GM18858 (cell line): ENCODE results near the gene RUVBL2.

Source experiments
- ATAC-seq: cut with Tn5 transposase; IDR thresholded peaks from one replicate; pipeline ENCODE4 v1.9.1; 2021; ENCODE audit not compliant: unreplicated experiment

RUVBL2 gene

DNA sequence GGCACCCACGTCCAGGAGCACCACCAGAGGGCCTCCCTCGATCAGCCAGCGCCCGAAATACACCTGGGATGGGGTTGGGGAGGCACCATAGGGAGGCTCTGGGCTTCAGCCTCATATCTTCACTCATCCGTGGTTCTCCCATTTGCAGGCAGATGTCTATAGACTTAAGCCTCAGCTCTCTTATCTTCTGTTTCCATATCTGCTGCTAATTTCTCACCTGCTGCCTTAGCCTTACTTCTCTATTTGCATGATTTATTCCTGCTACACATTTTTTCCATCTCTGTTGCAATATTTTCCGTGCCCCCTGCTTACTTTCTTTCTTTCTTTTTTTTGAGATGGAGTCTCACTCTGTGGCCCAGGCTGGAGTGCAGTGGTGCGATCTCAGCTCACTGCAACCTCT lies 6.4 kb upstream of the RUVBL2 start:
- ATAC-seq, result no peak

DNA sequence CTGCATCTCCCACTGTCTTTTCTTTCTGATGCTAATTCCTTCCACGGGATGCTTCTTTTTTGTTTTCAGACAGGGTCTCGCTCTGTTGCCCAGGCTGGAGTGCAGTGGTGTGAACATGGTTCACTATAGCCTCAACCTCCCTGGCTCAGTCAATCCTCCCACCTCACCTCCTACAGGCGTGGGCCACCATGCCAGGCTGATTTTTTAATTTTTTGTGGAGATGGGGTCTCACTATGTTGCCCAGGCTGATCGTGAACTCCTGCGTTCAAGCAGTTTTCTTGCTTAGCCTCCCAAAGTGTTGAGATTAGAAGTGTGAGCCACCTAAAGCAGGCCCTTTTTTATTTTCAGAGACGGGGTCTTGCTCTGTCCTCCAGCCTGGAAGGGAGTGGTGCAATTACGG lies 5.4 kb upstream of the RUVBL2 start:
- ATAC-seq, result no peak

DNA sequence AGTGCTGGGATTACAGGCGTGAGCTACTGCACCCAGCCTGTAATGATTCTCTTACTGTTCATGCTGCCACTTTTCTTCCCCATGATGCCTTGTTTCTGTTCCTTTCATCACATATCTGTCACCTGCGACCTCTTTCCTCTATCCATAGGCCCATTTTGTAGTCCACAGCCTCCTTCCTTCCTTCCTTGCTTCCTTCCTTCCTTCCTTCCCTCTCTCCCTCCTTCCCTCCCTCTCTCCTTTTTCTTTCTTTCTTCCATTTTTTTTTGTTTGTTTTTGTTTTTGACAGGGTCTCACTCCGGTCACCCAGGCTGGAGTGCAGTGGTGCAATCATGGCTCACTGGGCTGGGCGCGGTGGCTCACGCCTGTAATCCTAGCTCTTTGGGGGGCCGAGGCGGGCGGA lies 4.8 kb upstream of the RUVBL2 start:
- ATAC-seq, result no peak

DNA sequence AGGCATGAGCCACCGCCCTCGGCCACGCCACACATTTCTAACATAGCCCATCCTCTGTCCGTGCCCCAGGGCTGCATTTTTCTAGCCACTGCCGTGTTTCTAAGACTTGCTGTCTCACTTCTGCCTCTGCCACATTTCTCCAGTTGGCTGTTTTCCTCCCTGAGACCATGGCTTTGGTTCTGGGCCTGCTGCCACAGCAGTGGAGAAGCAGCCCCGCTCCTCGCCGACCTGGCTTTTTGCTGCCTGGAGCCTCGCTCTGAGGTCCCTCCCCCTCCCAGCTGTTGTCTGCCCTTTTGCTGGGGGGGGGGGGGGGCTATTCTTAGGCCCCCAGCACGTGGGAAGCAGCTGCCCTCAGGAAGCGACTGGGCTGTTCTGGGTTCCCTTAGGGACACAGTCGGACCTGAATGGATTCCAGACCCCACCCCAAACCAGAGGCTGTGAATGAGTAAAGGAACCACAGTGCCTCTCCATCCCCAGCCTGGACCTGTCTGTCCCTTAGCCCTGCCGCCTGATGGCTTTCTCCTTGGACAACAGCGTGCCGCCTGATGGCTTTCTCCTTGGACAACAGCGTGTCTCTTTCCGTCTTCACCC lies 3.9 kb upstream of the RUVBL2 start:
- no peak for ATAC-seq

DNA sequence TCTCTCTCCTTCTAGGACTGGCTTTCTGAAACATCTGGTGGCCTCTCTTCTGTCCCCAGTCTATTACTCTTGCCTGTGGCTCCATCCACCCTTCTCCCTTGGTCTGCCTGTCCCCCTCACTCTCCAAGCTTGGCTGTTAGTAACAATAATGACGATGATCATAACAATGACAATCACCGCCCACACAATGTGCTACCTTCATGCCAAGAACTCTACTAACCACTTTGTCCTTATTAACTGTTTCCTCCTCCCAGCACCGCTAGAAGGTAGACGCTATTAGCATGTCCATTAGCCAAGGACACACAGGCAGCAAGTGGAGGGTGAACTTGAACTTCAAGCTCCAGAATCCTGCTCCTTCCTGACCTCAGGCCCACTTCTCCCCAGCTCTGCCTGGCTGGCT lies 3.3 kb upstream of the RUVBL2 start:
- ATAC-seq, result no peak

DNA sequence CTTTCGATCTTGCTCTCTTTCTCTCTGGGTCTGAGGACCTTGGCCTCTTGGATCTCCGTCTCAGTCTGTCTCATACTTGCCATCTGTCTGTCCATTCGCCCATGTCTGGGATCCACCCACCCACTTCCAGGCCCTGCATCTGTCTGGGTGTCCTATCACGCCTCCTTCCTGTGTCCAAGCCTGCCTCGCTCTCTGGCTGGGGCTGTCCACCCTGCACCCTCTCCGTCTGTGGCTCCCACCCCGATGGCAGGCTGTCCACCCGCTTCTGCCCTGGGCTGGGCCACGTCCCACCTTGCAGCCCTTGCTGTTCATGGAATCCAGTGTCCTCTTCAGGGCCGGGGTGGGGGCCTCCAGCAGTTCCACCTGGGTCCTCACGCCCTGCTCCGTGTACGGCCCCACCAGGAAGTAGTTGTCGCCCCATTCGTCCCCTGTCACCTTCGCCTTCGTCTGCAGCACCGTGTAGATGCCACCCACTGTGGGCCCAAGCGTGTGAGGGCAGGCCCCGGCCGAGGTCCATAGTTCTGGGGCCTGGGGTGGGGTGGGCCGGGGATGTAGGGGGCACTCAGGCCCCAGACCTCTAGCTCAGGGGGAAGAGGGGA lies 2.6 kb upstream of the RUVBL2 start:
- ATAC-seq, result no peak

DNA sequence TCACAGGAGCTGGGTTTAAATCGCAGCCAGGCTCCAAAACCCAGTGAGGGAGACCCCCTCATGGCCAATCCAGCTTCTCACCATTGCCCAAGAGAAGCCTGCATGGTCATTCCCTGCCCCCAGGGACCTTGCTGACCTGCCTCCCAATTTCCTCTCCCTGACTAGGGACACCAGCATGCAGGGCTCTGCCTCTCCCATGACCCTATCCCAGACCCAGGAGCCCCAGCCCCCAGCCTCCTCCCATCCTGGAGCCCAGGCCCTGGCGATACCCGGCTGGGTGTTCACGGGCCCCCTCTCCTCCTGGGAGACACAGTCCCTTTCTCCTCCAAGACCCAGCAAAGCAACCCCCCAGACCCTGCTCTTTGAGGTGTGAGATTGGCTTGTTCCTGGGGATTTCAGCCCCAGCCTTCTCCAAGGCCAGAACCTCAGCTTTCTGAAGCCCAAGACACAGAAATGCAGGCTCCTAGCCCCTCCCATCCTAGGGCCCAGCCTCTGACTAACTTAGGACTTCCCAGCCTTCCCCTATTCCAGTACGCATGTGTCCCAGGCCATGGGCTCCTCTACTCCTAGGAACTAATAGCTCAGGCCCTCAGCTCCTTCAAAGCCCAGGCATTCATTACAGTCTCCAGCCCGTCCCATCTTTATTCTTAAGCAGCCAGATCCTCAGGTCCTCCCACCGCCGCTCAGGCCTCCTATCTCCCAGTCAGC lies 1.7 kb upstream of the RUVBL2 start:
- no peak for ATAC-seq

DNA sequence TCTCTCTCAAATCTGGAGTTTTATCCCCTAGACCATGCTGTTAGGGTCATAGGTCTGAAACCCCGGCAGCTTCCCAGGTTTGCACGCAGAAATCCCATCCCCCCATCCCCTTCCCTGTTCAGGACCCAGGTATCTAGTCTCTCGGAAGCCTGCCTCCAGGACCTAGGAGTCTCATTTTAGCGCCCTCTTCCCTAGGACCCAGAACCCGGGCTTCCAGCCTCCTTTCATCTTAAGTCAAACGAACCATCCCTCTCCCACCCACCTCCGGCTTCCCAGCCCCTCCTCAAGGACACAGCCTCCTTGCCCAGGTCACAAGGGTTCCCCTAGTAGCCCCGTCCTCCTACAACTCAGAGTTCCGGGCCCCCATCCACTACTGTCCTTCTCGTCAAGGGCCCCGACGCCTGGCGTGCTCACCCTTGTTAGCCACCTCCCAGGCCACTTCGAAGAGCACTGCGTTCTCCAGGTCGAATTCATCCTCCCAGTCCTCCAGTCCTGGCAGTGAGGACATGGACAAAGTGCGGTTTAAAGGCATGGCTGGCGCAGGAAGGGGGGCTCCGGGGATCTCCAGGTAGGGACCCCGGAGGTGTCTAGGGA lies 1.0 kb upstream of the RUVBL2 start:
- no peak for ATAC-seq

DNA sequence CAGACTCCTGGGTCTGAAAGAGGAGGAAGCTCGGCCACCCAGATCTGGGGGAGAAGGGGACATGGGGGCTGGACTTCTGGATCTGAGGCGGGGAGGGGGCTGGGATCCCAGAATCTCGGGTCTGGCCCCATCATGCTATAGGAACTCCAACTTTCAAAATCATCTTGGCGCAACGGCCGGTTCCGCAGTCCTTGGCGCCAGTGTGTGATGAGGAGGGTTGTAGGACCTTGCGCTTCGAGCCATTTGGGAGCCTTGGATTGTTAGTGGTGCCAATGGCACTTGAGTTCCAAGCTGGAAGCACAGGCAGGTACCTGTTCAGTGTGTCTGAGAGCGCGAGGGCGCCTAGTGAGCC lies 324 bp downstream of the RUVBL2 start:
- no peak for ATAC-seq

DNA sequence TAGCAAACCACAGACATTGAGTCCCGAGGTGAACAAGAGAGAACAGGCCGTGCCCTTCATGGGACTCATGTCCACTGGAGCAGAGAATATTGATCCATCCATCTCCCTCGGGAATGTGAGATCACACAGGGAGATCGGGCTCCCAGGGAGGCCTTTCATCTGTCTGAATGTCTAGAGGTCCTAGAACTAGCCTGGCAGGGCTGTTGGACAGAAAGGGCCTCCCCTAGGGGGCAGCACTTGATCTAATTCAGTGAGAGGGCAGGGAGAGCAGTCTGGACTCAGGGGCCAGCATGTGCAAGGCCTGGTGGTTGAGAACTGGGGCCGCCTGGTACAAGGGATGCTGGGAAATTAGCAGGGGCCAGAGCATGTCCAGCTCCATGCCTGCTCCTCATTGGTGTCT lies 4.3 kb downstream of the RUVBL2 start:
- ATAC-seq, result no peak

DNA sequence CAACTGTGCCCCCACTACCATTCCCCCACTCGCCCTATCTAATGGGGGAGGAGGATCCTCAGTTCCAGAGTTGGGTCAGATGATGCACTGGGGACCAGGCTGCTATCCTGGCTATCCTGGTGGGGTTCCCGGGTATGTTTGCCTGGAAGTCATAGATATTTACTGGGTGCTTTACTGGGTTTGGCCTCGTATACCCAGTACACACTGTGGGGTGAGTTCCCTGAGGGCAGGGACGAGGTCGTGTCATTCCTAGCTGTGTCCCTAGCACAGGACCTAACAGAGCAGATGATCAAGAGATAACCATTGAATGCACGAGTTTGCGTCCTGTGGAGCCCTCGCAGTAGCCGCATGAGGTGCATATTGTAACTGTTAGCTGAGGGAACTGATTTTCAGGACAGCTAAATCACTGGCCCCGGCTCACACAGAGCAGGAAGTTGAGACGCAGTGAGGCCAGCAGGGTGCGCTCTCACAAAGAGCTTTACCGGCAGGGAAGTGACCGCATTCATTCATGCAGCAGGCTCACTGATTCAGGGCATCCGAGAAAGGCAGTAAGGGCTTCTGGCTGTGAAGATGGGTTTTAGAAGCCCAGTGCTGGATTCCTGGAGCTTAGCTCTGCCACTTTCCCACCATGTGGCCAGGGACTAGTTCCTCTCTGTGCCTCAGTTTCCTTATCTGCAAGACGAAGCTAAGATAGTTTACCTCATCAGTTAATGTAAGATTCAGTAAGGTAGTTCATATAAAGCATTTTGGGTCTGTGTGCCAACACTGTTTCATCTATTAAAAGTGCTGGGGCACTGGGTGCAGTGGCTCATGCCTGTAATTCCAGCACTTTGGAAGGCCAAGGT lies 6.0 kb downstream of the RUVBL2 start:
- no peak for ATAC-seq

DNA sequence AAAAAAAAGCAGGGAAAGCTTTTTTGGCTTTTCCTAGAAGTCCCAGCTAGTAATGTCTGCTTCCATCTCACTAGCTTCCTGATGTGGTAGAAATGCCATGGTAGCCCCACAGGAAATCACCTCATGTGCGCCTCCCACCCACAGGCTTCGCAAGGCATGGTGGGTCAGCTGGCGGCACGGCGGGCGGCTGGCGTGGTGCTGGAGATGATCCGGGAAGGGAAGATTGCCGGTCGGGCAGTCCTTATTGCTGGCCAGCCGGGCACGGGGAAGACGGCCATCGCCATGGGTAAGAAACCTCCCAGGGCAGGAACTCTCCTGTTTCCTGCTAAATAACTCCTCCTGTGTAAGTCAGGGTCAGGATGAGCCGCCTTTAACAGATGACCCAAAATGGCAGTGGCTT lies 10.4 kb downstream of the RUVBL2 start:
- no peak for ATAC-seq

DNA sequence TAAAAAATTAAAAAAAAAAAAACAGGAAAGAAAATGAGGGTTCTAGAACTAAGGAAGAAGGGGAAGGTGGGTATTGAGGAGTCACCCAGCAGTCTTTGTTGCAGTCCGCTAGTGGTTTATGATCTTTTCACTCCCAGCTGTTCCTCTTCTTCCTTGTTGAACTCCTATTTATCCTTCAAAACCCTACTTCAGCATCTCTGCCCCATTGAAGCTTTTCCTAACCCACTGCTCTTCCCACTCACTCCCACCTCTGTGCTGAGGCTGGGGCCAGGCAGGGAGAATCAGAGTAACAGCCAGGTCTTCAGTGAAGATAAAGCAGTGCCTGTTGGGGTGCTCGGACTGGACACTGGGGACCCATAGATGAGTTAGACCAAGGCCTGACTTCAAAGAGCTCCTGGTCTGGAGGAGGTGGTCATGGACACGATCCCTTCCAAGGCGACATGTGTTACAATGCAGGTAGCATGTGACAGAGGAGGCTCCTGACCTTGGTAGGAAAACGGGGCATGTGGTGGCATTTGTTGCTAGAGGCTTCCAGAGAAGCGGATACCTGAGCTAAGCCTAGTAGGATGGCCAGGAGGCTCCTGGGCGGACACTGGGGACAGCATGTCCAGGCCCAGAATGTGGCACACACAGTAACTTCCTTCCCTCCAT lies 11.4 kb downstream of the RUVBL2 start:
- ATAC-seq, result no peak

DNA sequence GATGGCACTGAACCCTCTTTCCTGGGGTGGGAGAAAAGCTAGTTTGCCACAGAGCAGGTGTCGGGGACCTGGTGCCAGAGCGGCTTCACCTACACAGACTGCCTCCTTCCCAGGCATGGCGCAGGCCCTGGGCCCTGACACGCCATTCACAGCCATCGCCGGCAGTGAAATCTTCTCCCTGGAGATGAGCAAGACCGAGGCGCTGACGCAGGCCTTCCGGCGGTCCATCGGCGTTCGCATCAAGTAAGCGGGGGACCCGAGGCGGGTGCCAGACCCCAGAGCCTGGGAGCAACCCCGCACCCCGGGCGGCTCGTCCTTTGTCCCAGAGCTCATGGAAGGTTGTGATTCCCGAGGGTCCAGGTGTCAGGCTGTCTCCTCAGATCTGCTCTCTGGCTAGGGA lies 13.2 kb downstream of the RUVBL2 start:
- ATAC-seq, result no peak

DNA sequence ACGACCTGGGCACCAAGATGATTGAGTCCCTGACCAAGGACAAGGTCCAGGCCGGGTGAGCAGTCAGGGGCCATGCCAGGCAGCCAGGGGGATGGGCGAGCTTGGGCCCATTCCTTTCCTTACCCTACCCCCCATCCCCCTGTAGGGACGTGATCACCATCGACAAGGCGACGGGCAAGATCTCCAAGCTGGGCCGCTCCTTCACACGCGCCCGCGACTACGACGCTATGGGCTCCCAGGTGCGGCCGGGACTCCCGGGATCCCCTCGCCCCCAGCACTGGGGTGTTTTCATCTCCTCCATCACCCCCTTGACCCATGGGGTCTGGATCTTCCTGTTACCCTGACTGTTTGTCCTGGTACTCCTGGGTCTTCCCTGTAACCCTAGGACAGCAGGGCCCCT lies 16.1 kb downstream of the RUVBL2 start:
- ATAC-seq, result no peak

DNA sequence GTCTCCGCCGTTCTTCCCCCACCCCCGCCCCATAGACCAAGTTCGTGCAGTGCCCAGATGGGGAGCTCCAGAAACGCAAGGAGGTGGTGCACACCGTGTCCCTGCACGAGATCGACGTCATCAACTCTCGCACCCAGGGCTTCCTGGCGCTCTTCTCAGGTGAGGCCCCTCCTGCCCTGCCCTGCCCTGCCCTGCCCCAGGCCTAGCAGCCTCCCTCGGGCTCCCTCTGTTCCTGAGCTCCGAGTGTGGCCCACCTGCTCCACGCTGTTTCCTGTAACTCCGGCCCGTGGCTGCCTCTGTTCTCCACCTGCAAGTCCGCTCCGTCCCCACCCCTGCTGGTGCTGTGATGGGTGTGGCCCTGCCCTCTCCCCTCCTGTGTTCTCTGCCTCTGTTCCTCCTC lies 16.8 kb downstream of the RUVBL2 start:
- ATAC-seq, result no peak

DNA sequence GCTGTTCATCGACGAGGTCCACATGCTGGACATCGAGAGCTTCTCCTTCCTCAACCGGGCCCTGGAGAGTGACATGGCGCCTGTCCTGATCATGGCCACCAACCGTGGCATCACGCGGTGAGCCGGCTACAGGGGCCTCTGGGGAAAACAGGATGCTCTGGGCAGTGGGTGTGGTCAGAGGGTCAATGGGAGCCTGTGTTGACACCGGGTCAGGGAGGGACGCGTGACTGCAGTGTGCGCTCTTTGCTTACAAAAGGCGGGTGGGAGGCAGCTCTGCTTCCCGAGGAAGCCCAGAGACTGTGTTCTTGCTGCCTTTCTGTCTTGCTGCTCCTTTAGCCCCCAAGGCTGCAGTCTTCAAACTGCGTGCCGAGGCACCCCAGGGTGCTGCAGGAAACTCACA lies 17.5 kb downstream of the RUVBL2 start:
- ATAC-seq, result no peak

DNA sequence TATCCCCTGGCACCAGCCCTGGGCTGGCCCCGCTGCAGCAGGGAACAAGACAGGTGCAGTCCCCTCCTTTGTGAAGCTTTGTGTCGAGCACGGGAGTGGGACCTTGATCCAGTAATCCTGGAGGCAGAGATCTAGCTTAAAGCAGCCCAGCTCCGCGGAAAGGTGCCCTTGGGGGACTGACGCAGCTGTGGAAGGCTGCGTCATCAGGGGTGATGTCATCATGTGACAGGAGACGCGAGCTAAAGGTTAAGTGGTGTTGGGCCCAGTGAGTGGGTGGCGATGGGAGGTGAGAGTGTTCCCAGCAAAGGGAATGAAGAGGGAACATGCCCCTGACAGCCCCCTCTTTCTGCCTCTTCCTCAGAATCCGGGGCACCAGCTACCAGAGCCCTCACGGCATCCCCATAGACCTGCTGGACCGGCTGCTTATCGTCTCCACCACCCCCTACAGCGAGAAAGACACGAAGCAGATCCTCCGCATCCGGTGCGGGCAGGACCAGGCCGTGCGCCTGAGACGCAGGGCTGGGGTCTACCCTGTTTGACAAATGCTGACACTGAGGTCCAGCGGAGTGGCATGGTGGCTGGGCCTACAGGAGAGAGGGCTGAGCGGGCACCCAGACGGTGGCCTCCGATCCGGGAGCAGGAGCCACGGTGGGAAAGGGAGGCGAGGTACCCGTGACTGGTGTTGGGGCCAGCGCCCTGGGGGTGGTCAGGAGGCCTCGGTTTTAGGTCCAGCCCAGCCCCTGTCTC lies 20.6 kb downstream of the RUVBL2 start:
- no peak for ATAC-seq

DNA sequence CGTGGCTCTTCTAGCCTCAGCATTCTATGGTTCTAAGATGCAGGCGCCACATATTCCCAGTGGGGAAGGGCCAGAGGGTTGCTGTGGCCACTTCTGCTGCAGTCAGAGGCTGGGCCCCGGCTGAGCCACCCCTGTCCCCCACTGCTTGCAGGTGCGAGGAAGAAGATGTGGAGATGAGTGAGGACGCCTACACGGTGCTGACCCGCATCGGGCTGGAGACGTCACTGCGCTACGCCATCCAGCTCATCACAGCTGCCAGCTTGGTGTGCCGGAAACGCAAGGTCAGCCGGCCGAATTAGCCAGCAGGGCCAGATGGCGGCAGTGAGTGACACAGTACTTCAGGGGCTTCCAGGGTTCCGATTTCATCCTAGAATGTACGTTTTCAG lies 21.2 kb downstream of the RUVBL2 start:
- ATAC-seq, result no peak

DNA sequence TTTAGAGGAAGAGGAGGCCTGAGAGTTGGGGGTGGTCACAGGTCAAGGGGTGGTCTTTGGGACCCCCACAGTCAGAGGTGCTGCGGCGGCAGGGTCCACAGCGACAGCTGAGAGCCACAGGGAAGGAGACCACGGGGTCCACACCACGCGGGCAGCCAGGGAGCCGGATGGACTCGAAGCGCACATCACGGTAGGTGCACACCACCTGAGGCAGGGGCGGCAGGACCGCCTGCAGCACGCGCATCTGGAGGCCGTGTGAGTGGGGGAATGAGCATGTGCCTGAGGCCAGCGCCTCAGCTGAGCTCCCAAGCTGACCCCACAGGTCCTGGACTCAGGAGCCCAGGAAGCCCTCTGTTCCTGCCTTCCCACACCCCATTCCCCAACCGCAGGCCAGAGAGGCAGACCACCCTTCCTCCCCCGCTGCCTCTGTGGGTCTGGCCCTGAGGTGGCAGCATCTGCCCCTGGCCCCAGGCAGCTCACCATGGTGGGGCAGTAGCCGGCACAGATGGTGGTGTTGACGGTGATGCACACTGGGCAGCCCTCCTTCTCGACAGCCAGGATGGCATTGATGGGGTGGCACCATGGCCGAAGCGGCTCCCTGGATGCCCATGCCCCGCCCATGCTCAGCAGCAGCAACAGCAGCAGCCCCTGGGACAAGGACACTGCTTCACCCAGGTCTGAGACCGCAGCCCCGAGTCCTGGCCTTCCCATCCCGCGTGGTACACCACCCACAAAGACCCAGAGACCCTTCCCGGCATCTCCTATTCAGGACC lies 22.6 kb downstream of the RUVBL2 start:
- ATAC-seq, result no peak
